GM21717 (cell line): ENCODE measurements around the gene CNOT6.
"Not testable (repeated sequence)": the region's sequence is repeated elsewhere in the genome, so short reads cannot be mapped to it uniquely, and the experiment has no call there.

Source experiments
- ATAC-seq: cut with Tn5 transposase; IDR thresholded peaks from one replicate; pipeline ENCODE4 v1.9.1; 2021; ENCODE audit warnings: mild to moderate bottlenecking, moderate library complexity; ENCODE audit not compliant: unreplicated experiment

CNOT6 gene

DNA sequence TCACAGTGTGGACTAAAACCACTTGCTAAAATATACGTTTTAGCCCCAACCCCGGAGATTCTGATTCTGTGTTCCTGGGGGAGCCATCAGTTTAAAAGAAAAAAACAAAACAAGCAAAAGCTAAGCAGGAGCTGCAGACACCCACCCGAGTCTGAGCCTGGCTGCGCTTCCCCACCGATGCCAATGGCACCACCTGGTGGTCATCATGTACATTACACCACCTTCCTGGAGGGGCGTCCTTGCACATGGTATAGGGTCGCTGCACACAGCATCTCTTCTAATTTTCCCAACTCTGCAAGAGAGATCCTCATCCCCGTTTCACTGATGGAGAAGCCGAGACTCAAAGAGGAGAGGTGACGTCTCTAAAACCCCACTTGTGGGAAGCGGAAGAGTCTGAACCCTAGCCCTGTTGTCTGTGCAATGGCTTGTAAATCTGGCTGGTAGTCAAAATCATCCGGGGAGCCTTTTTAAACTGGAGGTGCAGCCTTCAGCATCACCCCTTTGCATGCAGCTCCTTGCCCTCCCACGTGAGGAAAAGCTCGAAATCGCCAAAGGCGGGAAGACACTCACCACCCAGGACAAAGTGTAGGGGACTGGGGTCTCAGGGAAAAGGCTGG, 23.1 kb upstream of the CNOT6 start:
- no peak for ATAC-seq

DNA sequence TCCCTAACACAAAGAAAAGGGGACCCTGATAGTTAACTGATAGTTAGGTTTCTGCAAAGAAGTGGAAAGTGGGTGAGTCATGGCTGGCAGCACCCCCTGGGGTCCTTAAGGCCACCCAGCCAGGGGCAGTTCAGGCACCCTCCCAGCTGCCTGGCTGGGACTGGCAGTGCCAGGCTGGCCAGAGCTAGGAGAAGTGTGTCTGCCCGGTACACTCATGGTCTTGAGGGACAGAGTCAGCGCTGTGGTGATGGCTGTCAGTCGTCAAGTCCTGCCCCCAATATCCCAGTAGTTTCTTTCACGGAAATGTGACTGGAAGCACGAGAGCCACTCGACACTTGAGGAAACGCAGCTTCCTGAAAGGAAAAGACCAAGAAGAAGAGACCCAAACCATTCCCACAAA, 22.3 kb upstream of the CNOT6 start:
- no peak for ATAC-seq

DNA sequence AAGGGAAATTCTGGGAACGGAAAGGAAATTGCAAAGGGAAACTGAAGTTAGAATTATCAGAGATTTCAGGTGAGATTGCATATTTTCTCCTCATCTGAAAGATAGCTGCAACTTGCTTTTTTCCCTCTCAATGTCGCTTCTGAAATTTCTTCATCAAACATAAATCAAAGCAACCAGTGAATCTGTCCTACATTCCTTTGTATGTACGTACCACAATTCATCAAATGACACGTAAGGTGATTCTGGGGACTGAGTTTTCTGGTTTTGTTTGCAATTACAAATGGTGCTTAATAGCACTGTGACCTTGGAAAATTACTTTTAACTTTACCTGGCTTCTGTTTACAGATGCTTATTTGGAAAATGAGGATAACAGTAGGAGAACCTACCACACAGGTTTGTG, 21.9 kb upstream of the CNOT6 start:
- ATAC-seq, result no peak

DNA sequence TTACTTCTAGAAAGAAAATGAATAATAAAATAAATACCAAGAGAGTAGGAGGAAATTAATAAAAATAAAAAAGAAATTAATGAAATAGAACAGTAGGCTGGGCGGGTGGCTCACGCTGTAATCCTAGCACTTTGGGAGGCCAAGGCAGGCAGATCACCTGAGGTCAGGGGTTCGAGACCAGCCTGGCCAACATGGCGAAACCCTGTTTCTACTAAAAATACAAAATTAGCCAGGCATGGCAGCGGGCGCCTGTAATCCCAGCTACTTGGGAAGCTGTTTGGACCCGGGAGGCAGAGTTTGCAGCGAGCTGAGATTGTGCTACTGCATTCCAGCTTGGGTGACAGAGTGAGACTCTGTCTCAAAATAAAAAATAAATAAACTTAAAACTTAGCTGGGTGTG, 20.8 kb upstream of the CNOT6 start:
- not testable (repeated sequence) for ATAC-seq

DNA sequence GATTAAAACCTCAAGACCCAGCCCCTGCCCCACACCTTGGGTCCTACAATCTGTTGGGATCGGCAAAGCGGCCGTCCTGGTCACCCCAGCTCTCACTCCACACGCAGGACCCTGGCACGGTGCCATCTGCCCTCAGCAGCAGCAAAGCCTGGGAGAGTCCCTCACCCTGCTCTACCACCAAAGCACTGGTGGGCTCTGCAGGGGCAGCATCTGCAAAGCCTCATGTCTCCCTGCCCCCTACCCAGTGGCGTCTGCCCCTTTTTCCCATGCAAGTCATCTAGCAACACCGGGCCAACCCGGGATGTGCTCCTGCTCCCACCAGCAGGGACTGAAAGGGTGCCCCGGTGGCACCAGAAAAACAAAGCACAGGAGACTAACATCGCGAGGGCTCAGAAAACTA, 19.6 kb upstream of the CNOT6 start:
- no peak for ATAC-seq

DNA sequence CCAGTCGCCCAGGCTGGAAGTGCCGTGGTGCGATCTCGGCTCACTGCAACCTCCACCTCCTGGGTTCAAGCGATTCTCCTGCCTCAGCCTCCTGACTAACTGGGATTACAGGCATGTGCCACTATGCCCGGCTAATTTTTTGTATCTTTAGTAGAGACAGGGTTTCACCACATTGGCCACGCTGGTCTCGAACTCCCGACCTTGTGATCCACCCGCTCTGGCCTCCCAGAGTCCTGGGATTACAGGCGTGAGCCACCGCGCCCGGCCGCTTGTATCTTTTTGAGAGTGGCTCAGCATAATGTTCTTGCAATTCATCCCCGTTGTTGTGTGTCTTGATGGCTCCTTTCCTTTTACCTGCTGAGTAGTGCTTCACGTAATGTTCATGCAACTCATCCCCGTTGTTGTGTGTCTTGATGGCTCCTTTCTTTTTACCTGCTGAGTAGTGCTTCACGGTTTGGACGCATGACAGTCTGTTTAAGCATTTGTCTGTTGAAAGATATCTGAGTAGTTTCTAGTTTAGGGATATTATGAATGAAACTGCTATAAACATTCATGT, 18.1 kb upstream of the CNOT6 start:
- not testable (repeated sequence) for ATAC-seq

DNA sequence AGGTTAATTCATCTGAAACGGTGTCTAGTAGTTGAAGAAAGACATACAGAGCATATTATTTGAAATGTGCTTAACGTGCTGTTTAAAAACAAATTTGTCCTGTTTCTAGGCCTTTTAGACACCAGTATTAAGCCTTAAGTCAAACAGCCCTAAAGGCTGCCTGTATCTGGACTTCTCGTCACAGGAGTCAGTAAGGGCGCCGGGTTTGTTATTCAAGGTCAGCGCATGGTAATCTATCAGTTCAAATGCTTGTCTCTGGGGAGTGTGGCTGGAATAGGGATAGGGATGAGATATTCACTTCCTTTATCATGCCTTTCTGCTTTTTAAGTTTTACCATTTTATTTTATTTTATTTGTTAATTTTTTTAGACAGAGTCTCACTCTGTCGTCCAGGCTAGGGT, 9.4 kb upstream of the CNOT6 start:
- ATAC-seq, result no peak

DNA sequence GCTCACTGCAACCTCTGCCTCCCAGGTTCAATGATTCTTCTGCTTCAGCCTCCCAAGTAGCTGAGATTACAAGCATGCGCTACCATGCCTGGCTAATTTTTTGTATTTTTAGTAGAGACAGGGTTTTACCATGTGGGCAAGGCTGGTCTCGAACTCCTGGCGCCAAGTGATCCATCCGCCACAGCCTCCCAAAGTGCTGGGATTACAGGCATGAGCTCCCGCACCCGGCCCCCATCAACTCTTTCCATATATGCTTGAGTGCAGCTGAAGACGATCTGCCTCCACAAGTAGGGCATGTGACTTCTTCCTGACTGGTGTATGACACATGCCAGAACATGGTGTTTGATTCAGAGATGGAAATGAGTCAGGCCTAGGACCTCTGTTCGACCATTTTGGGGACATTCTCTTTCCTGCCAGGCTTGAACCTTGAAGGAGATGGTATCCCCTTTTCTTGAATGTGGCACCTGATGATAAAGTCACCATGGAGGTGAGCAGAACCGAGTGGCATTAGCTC, 7.5 kb upstream of the CNOT6 start:
- no peak for ATAC-seq

DNA sequence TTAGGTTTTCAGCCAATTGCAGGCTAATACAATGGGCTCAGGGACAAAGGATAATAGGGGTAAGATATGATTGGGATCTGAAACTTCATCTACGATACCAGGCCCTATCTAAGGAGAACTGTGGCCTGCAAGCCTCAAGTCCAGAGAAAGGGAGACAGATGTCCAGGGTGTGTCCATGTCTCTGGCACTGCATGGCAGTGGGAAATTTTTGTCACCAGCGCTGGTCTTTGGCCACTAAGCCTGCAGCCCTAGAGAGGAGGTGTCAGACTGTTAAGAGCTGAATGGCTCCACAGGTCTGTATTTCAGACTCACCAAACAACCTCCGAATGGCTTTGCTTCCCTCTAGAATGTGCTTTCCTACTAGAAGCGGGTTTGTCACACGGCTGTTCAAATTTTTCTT, 6.6 kb upstream of the CNOT6 start:
- no peak for ATAC-seq

DNA sequence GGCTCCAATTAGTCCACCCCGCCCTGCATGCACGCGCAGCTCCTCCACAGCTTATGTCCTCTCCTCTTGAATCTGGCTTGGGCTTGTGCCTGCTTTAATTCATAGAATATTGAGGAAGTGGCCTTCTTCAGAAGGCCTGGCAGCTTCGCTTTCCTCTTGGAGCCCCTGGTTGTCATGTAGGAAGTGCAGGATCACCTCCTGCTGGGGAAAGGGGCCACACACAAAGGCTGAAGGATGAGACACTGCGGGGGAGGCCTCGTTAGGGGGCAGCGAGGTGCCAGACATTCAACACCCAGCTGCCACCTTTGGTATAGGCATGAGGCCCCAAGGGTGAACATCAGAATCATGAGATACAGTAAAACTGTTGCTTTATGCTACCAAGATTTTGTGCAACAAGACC, 2.7 kb upstream of the CNOT6 start:
- no peak for ATAC-seq

DNA sequence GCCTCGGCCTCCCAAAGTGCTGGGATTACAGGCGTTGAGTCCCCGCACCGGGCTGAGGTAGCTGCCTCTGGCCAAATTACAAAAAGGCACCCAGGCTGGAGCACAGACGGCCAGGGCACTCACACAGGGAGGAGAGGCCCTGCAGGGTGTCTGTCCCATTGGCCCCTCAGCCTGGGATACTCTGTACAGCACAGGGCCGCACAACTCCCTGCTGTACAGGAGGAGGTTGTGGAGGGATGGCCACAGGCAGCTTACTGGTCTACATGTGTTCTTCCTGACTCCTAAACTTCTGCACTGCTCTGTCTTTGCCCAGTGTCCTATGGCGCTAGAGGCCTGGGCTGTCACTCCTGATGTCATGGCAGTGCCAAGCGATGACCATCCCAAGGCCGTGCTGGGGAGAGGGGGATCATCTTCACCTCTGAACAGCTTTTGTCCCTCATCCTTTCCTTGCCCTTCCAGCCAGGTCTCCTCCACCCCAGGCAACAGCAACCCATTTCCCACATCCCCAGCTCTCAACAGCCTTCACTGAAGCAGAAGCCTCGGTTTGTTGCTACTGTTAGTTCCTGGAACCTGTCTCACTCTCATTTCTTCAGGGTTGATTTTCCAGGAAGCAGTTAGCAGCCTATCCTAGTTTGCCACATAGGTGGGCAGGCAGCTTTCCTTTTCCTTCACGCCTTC, 1.8 kb upstream of the CNOT6 start:
- no peak for ATAC-seq

DNA sequence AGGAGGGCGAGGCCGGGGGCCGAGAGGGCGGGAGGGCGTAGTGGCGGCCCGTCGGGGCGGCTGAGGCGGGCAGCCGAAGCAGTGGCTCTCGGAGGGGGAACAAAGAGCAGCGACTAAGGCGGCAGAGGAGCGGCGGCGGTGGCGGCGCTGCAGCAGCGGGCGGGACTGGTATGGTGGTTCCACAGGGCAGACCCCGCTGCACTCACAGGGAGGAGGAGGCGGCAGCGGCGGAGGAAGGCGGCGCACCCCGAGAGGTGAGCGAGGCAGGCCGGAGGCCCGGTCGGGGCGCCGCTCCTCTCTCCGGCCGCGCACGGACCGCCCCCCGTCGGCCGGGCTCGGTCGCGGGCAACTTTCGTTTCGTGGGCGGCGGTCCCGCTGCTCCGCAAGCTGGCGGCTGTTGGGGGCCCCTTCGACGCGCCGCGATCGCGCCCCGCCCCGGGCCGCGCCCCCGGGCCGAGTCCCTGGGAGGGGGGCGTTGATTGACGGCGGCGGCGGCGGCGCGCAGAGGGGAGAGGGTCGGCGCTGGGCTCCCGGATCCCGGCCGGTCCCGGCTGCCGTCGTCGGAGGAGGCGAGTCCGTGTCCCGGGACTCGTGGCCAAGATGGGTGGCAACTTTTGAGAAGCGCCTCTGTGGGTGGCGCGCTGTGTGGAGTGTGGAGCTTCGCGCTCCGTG, 467 bp downstream of the CNOT6 start:
- ATAC-seq, result peak; percentile 32

DNA sequence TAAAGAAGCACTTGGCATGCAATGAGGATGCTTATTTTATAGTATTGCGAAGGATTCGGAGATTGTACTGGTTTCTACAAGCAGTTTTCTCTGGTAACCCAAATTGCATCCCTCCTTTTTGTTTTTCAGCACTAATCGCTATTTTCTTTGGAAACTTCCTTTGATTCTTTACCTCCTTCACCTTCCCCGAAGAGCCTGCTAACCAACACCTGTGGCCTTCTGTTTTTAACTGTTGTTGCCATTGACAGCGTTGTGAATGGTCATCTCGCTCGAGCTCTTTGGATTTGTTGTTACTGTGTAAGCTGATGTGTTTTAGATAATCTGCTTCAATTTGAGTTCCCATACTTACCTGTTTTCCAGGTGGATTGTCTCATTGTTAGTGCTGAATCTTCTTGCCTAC, 1.1 kb downstream of the CNOT6 start:
- ATAC-seq, result no peak

DNA sequence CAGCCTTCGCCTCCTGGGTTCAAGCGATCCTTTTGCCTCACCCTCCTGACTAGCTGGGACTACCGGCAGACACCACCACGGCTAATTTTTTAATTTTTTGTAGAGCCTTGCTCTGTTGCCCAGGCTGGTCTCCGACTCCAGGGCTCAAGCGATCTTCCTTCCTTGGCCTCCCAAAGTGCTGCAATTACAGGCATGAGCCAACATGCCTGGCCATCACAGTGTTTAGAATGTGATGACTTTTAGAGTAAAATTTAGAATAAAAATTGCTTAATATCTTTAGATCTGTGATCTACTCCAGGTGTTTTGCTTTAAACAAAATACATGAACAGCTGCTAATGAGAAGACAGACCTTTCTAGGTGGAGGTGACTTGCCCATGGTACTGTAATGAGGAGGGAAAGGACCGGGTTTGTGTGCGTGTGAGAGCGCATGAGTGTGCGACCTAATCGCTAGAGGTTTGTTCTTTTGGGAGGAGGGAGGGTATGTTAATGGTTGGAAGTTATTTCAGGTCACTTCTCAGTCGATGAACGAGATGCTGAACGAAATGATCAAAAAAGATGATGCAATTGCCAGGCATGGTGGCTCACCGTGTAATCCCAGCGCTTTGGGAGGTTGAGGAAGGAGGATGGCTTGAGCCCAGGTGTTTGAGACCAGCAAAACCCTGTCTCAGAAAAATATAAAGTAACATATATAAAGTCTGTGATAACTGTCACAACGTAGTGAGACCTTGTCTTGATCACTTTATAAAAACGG, 2.0 kb downstream of the CNOT6 start:
- no peak for ATAC-seq

DNA sequence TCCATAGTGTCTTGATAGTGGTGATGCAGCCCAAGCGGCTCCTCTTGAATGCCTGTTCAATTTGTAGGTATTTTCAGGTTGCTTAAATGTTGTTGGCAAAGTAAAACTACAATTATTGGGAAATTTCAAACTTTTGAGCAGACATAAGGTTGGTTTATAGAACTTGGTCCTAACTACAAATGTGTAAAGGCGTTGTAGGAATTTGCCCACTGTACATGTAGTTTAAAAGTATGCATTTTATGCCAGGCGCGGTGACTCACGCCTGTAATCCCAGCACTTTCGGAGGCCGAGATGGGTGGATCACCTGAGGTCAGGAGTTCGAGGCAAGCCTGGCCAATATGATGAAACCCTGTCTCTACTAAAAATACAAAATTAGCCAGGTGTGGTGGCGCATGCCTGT, 2.6 kb downstream of the CNOT6 start:
- not testable (repeated sequence) for ATAC-seq

DNA sequence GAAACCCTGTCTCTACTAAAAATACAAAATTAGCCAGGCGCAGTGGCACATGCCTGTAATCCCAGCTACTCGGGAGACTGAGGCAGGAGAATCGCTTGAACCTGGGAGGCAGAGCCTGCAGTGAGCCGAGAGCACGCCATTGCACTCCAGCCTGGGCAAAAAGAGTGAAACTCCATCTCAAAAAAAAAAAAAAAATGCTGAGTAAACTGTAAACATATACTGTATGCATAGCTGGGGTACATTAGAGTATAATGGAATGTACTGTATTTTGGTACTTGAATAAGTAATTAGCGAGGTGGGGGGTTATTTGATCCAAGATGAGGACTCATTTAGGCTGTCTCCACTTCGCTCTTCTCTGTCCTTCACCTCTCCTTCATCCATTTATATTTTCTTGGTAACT, 3.7 kb downstream of the CNOT6 start:
- not testable (repeated sequence) for ATAC-seq

DNA sequence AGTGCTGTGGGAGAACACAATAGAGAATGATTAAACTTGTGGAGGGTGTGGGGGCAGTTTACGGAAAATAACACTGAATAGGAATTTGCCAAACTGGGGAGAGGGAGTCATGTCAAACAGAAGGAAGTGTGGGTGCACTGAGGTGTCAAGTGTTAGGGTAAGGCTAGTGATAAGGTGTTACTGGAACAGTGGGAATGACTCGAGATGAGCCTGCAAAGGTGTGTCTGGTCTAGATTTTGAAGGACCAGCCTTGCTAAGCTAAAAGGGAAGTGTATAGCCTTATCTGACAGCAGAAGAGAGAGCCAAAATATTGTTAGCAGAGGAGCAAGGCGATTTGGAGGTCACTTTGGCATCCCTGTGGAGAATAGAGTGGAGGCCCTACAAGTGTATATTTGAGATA, 4.2 kb downstream of the CNOT6 start:
- ATAC-seq, result no peak

DNA sequence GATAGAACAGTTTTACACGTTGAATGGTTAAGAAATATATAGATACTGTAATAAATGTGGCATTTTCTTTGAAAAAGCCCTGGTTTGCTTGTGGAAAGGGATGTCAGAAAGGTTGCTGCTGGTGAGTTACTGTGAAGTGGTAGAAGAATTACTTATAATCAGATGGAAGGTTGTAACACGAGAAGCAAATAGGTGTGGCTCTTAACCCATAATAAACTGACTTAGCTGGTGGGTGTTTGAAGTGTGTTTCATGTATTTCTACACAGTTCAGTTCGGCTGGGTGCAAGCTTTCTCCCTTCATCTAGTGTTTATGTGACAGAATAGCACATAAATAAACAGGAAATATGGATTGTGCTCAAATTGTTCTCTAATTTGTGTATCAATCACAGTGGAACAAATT, 5.5 kb downstream of the CNOT6 start:
- ATAC-seq, result no peak

DNA sequence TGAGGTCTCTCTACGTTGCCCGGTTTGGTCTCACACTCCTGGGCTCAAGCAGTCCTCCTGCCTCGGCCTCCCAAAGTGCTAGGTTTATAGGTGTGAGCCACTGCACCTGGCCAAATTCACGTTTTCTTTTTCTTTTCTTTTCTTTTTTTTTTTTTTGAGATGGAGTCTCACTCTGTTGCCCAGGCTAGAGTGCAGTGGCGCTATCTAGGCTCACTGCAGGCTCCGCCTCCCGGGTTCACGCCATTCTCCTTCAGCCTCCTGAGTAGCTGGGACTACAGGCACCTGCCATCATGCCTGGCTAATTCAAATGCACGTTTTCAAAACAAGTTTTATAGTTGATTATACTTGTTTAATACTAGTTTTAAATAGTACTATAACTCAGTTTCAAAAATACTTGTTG, 6.1 kb downstream of the CNOT6 start:
- not testable (repeated sequence) for ATAC-seq

DNA sequence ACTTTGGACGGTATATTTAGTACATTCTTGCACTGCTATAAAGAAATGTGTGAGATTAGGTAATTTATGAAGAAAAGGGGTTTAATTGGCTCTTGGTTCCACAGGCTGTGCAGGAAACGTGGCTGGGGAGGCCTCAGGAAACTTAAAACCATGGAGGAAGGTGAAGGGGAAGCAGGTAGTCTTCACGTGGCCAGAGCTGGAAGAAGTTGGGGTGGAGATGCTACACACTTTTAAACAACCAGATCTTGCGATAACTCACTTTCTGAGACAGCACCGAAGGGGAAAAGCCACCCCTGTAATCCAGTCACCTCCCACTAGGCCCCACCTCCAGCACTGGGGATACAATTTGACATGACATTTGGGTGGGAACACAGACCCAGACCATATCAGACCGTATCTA, 13.5 kb downstream of the CNOT6 start:
- ATAC-seq, result no peak

DNA sequence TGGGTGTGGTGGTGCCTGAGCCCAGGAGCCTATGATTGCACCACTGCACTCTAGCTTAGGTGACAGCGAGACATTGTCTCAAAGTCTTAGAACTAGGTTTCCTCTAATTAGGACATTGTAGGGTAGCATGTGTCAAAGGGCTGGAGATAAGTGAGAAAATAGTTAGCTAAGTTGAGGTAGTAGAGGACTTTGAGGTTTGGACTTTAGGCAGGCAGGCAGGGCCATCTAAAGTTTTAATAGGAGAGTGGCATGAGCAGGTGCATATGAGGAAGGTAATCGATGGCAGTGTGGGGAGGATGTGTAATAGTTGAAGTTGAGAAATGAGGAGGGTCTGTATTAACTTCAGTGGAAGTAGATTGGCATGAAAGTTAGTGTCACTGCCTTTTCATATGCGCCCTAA, 21.1 kb downstream of the CNOT6 start:
- ATAC-seq, result no peak
